ENCODE results near the gene SIRT7.

SIRT7 gene

GRCh38 chr17:81884520-81884919 is 33.5 kb downstream of the SIRT7 start:
- no peak for DNase-seq

GRCh38 chr17:81879121-81879520 is 38.9 kb downstream of the SIRT7 start:
- DNase-seq: no peak

- no peak for DNase-seq
Measured at GRCh38 chr17:81878294-81878693, 39.7 kb downstream of the SIRT7 start.

DNA sequence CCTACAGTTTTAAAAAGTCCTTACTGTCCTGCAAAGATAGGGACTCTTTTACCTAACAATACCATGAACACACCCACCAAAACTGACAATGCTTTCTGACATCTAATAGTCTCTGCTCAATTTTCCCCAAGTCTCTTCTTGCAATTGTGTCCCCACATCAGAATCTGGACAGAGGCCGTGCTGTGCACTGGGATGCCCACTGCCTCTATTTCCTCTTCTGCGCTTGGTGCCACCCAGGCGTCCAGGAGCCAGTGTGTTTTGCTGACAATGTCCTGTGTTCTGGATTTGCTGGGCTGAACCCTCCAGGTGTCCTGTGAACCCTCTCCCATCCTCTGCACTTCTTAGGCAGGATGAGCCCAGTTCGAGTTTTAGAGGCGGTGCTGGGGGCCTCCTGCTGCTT is 40.4 kb downstream of the SIRT7 start:
- DNase-seq: no peak

GRCh38 chr17:81871387-81872230 is 46.4 kb downstream of the SIRT7 start:
- peak; percentile 96 for DNase-seq

- DNase-seq: no peak
Measured at GRCh38 chr17:81870981-81871386, 47.0 kb downstream of the SIRT7 start, which contains the start of gene ARHGDIA. TSS of gene ARHGDIA (minus strand) at chr17:81871337. CDS start at chr17:81869930, 1,407 bp downstream.

GRCh38 chr17:81870131-81870980 is 47.6 kb downstream of the SIRT7 start:
- DNase-seq: peak; percentile 59

DNA sequence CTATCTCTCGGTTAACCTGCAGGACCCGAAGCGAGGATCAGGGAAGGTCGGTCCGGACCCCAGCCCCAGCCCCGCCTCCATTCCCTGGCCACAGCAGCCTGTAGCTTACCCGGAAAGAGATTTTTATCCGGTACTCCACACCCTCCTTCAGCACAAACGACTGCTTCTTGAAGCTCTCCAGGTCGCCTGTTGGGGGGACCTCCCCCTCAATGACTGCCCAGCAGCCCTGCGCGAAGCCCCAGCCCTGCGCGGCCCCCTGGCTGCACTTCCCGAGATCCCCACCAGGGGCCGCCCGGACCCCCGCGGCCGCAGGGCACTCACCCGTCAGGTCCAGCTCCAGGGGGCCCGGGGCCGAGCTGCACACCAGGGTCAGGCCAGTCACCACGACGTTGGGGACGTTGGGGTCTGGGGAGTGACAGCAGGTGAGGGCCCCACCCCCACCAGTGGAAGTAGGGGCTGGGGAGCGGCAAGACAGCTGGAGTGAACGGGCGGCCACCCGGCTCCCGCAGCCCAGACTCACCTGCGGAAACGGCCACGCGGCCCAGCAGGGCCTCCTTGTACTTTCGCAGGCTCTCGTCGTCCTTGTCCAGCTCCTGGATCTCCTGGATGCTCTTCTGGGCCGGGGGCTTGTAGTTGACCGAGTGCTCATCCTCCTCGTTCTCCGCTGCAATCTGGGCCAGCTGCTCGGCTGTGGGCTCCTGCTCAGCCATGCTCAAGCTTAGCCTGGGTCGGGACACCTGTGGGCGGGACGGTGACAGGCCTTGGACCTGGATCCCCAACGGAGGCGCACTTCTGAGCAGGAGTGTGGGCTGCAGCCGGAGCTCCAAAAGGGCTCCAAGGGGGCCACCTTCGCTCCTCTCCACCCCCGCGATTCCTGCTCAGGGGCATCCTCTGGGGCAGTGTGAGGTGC is 48.5 kb downstream of the SIRT7 start:
- peak; percentile 35 for DNase-seq

- DNase-seq: no peak
Measured at GRCh38 chr17:81868674-81869220, 49.2 kb downstream of the SIRT7 start.

DNA sequence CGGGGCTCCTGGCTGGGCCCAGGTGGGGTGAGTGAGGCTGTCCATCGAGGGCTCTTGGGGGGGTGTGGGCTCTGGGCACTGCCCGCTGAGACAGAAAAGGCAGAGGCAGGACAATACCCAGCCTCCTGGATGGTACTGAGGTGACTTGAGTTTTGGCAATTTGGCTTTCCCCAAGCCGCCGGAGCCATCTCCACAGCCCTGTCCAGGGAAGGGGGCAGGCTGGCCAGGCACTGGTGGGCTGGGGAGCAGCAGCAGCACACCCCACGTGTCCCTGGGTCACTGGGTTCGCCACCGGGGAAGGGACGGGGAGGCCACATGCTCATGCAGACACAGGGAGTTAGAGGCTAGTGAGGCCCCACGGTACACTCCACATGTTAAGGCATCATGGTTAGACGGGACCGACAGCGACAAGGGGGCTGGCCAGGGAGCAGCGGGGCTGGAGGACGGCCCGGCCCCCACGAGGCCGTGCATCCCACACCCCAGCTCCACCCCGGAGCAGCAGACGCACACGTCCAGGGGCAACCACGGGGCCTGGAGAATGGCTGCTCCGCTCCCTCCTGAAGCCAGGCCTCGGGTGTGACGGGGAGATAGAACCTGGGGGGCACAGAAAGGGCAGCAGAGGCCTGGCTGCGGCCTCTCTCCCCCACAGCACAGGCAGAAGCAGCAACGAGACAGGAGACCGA is 49.8 kb downstream of the SIRT7 start:
- DNase-seq: no peak

GRCh38 chr17:81867170-81867990 is 50.6 kb downstream of the SIRT7 start:
- DNase-seq: peak; percentile 38

DNA sequence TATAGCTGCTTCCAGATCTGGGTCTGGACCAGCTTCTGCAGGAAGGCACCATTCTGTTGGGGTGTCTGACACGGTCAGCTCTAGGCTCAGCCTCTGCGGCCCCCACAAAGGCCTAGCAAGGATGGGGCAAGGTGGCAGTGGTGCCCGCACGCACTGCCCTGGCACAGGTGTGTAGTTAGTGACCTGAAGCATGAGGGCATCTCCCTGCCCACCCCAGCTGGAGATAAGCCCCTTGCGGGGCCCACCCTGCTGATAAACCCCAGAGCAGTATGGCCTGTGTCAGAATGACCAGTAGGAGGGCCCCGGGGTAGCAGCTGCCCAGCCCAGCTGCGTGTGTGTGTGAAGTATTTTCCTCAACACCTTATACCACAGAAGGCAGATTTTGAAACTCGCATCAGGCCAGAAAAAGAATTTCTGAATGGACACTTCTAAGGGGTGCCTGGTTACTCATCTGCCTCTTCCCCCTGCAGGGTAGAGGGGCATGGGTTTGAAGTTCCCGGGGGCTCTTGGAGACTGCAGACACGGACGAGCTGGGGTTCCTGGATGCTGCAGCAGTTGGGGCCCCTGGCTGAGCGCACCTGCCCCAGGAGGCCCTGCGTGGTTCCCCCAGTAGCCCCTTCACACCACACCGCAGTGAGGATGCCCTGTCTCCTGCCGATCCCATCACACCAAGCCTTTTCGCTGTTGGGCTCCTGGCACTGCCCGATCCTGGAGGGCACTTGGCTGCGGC is 51.4 kb downstream of the SIRT7 start:
- DNase-seq: peak; percentile 29

- DNase-seq: peak; percentile 22
Measured at GRCh38 chr17:81865733-81866439, 52.1 kb downstream of the SIRT7 start.

GRCh38 chr17:81865358-81865732 is 52.6 kb downstream of the SIRT7 start:
- no peak for DNase-seq

- DNase-seq: no peak
Measured at GRCh38 chr17:81863833-81864768, 53.9 kb downstream of the SIRT7 start.

DNA sequence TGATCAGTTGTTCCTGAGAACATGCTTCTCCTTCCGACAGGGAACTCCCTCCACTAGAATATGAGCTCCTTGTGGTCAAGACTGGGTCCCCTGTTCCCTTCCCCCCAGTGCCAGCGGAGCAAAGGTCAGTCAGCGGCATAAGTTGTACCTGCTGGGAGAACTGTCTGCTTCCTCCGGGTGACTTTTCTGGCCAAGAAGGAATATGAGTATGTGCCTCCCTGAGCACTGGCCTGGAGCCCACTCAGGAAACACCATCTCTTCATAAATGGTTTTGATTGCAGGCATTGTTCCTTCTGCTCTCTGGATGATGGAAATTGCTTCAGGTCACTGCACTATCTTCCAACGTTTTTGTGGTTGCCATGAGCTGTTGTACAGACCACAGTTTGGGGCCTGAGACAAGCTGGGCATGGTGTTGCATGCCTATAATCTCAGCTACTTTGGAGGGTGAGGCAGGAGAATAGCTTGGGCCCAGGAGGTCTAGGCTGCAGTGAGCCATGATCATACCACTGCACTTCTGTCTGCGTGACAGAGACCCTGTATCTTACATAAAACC is 54.8 kb downstream of the SIRT7 start:
- no peak for DNase-seq
